ENCODE measurements around the gene MLPH. TPM values are rescaled to one million over a fixed set of nuclear protein-coding genes. Genes with fewer than 3 reads are reported as not detected.

The MLPH gene
- total RNA-seq, 2 experiments from 2014 or later = not detected

- Mint-ChIP-seq H3K27ac (no peak overlapping the region), H3K4me1 (no peaks in the 10 kb centered on the region), H3K36me3 (ENCODE audit: low read depth) (no peaks in the 10 kb centered on the region), H3K9me3 (no peaks in the 10 kb centered on the region), H3K4me3 (no peak overlapping the region), H3K27me3 (peaks cover 26% of the 10 kb centered on the region)
- POLR2A ChIA-PET = no interaction called here
- no peak for DNase-seq
- CTCF ChIA-PET = interaction anchor here (1.0 to 8.7 kb wide), 3 partner anchors 9 to 90 kb away, joined by 3 to 186 read pairs (median 8); no protein-coding TSS in a partner anchor
These were observed 24.4 kb downstream of the MLPH start for GRCh38 chr2:237511433-237511832.

- DNase-seq = no peak
- POLR2A ChIA-PET = interaction anchor here (1.4 kb wide), 1 partner anchor 60 kb away, joined by 9 read pairs; no protein-coding TSS in a partner anchor
- H3K36me3 Mint-ChIP-seq (ENCODE audit: low read depth) = no peaks in the 10 kb centered on the region
- no peak overlapping the region for H3K4me3 Mint-ChIP-seq
- no peaks in the 10 kb centered on the region for H3K4me1 Mint-ChIP-seq
- H3K27me3 Mint-ChIP-seq = peaks cover 23% of the 10 kb centered on the region
- H3K27ac Mint-ChIP-seq = no peak overlapping the region
- no peaks in the 10 kb centered on the region for H3K9me3 Mint-ChIP-seq
- CTCF ChIA-PET = interaction anchor here (0.9 to 8.7 kb wide), 23 partner anchors 9 to 751 kb away, joined by 3 to 186 read pairs (median 5); partner anchors contain the start of gene PRLH
These were observed 24.9 kb downstream of the MLPH start for GRCh38 chr2:237511885-237512405.

- DNase-seq = peak; percentile 78
- ChIA-PET POLR2A (interaction anchor here (1.4 kb wide), 1 partner anchor 59 kb away, joined by 9 read pairs; no protein-coding TSS in a partner anchor), CTCF (interaction anchor here (0.6 to 8.7 kb wide), 43 partner anchors 8 to 809 kb away, joined by 3 to 186 read pairs (median 4); partner anchors contain the start of gene PRLH)
- Mint-ChIP-seq H3K36me3 (ENCODE audit: low read depth) (no peaks in the 10 kb centered on the region), H3K9me3 (no peaks in the 10 kb centered on the region), H3K27ac (no peak overlapping the region), H3K27me3 (peaks cover 16% of the 10 kb centered on the region), H3K4me3 (no peak overlapping the region), H3K4me1 (no peaks in the 10 kb centered on the region)
These were observed 25.9 kb downstream of the MLPH start for GRCh38 chr2:237512774-237513466.

- Mint-ChIP-seq H3K27ac (no peak overlapping the region), H3K27me3 (peaks cover 11% of the 10 kb centered on the region), H3K4me1 (no peaks in the 10 kb centered on the region), H3K36me3 (ENCODE audit: low read depth) (no peaks in the 10 kb centered on the region), H3K4me3 (no peak overlapping the region), H3K9me3 (no peaks in the 10 kb centered on the region)
- DNase-seq = no peak
- ChIA-PET POLR2A (no interaction called here), CTCF (interaction anchor here (1.0 to 8.7 kb wide), 10 partner anchors 9 to 746 kb away, joined by 3 to 186 read pairs (median 6); no protein-coding TSS in a partner anchor)
These were observed 26.6 kb downstream of the MLPH start for GRCh38 chr2:237513693-237514092.

- H3K27ac Mint-ChIP-seq = no peak overlapping the region
- ChIA-PET CTCF (interaction anchor here (8.7 kb wide), 1 partner anchor 58 kb away, joined by 186 read pairs; no protein-coding TSS in a partner anchor), POLR2A (interaction anchor here (0.6 to 1.1 kb wide), 2 partner anchors 57 to 1320 kb away, joined by 3 read pairs; no protein-coding TSS in a partner anchor)
- peaks cover 2% of the 10 kb centered on the region for H3K27me3 Mint-ChIP-seq
- no peaks in the 10 kb centered on the region for H3K9me3 Mint-ChIP-seq
- H3K36me3 Mint-ChIP-seq (ENCODE audit: low read depth) = no peaks in the 10 kb centered on the region
- no peak overlapping the region for H3K4me3 Mint-ChIP-seq
- H3K4me1 Mint-ChIP-seq = no peaks in the 10 kb centered on the region
- no peak for DNase-seq
These were observed 27.6 kb downstream of the MLPH start for GRCh38 chr2:237514474-237515130.

- Mint-ChIP-seq H3K27ac (no peak overlapping the region), H3K4me1 (no peaks in the 10 kb centered on the region)
- DNase-seq = no peak
These were observed 28.1 kb downstream of the MLPH start for GRCh38 chr2:237515166-237515565.

GRCh38 chr2:237515621-237516275 lies 28.7 kb downstream of the MLPH start:
- ChIA-PET CTCF (interaction anchor here (8.7 kb wide), 1 partner anchor 57 kb away, joined by 186 read pairs; no protein-coding TSS in a partner anchor), POLR2A (interaction anchor here (1.1 kb wide), 1 partner anchor 56 kb away, joined by 3 read pairs; no protein-coding TSS in a partner anchor)
- no peak for DNase-seq
- Mint-ChIP-seq H3K27me3 (no peaks in the 10 kb centered on the region), H3K36me3 (ENCODE audit: low read depth) (no peaks in the 10 kb centered on the region), H3K9me3 (no peaks in the 10 kb centered on the region), H3K27ac (no peak overlapping the region), H3K4me1 (no peaks in the 10 kb centered on the region), H3K4me3 (no peak overlapping the region)

More at GRCh38 chr2:237515166-237515565, 28.1 kb downstream of the MLPH start:
- H3K9me3 Mint-ChIP-seq = no peaks in the 10 kb centered on the region
- ChIA-PET POLR2A (interaction anchor here (1.1 kb wide), 1 partner anchor 57 kb away, joined by 3 read pairs; no protein-coding TSS in a partner anchor), CTCF (interaction anchor here (8.7 kb wide), 1 partner anchor 58 kb away, joined by 186 read pairs; no protein-coding TSS in a partner anchor)
- H3K27me3 Mint-ChIP-seq = no peaks in the 10 kb centered on the region
- no peaks in the 10 kb centered on the region for H3K36me3 Mint-ChIP-seq (ENCODE audit: low read depth)
- H3K4me3 Mint-ChIP-seq = no peak overlapping the region

- no peak overlapping the region for H3K27ac Mint-ChIP-seq
- no peaks in the 10 kb centered on the region for H3K36me3 Mint-ChIP-seq (ENCODE audit: low read depth)
- no peak overlapping the region for H3K4me3 Mint-ChIP-seq
- DNase-seq = no peak
- H3K4me1 Mint-ChIP-seq = no peaks in the 10 kb centered on the region
- no peaks in the 10 kb centered on the region for H3K9me3 Mint-ChIP-seq
- ChIA-PET POLR2A (no interaction called here), CTCF (no interaction called here)
- H3K27me3 Mint-ChIP-seq = no peaks in the 10 kb centered on the region
These were observed 30.1 kb downstream of the MLPH start for GRCh38 chr2:237517163-237517562.

GRCh38 chr2:237517990-237518389 lies 30.9 kb downstream of the MLPH start:
- Mint-ChIP-seq H3K36me3 (ENCODE audit: low read depth) (no peaks in the 10 kb centered on the region), H3K27me3 (no peaks in the 10 kb centered on the region), H3K4me1 (no peaks in the 10 kb centered on the region), H3K27ac (no peak overlapping the region), H3K9me3 (no peaks in the 10 kb centered on the region), H3K4me3 (no peak overlapping the region)
- no peak for DNase-seq
- POLR2A ChIA-PET = no interaction called here
- CTCF ChIA-PET = no interaction called here

GRCh38 chr2:237519506-237520245 lies 32.6 kb downstream of the MLPH start:
- ChIA-PET POLR2A (no interaction called here), CTCF (no interaction called here)
- H3K4me1 Mint-ChIP-seq = no peaks in the 10 kb centered on the region

GRCh38 chr2:237520290-237520689 lies 33.2 kb downstream of the MLPH start:
- DNase-seq = no peak
- H3K4me3 Mint-ChIP-seq = no peak overlapping the region
- ChIA-PET POLR2A (no interaction called here), CTCF (interaction anchor here (0.7 to 1.5 kb wide), 2 partner anchors 7 to 9 kb away, joined by 3 to 7 read pairs; no protein-coding TSS in a partner anchor)
- H3K27ac Mint-ChIP-seq = no peak overlapping the region
- H3K36me3 Mint-ChIP-seq (ENCODE audit: low read depth) = no peaks in the 10 kb centered on the region
- no peaks in the 10 kb centered on the region for H3K9me3 Mint-ChIP-seq
- H3K4me1 Mint-ChIP-seq = no peaks in the 10 kb centered on the region
- no peaks in the 10 kb centered on the region for H3K27me3 Mint-ChIP-seq

More at GRCh38 chr2:237519506-237520245, 32.6 kb downstream of the MLPH start:
- Mint-ChIP-seq H3K4me3 (no peak overlapping the region), H3K9me3 (no peaks in the 10 kb centered on the region), H3K27ac (no peak overlapping the region), H3K27me3 (no peaks in the 10 kb centered on the region), H3K36me3 (ENCODE audit: low read depth) (no peaks in the 10 kb centered on the region)
- no peak for DNase-seq

GRCh38 chr2:237524631-237525030 lies 37.6 kb downstream of the MLPH start:
- no peak for DNase-seq
- ChIA-PET POLR2A (no interaction called here), CTCF (no interaction called here)
- Mint-ChIP-seq H3K27ac (no peak overlapping the region), H3K9me3 (no peaks in the 10 kb centered on the region), H3K4me3 (no peak overlapping the region), H3K4me1 (no peaks in the 10 kb centered on the region), H3K27me3 (no peaks in the 10 kb centered on the region), H3K36me3 (ENCODE audit: low read depth) (no peaks in the 10 kb centered on the region)

All from activated CD4-positive, alpha-beta memory T cell treated with anti-CD3 and anti-CD28 coated beads, Interleukin-2, amount 10 ng/mL, durations not matched to agents 7 days and 5 days (primary cell).